Thoracic aorta endothelial cell (primary cell): Measurements from ENCODE around the gene TRIM25. TPM values are rescaled to one million over a fixed set of nuclear protein-coding genes. Genes with fewer than 3 reads are reported as not detected.

Source experiments
- small RNA-seq: library from RNA; depleted of rRNA; stranded (forward); fragments of <200 nt; gene quantifications from one replicate; pipeline ENCODE3, GENCODE V24; 2012
- total RNA-seq: library from RNA; depleted of rRNA; stranded (reverse); fragments of >200 nt; gene quantifications from 2 replicates; pipeline ENCODE4 v1.2.3, GENCODE V29; 2012

Gene TRIM25, protein sequence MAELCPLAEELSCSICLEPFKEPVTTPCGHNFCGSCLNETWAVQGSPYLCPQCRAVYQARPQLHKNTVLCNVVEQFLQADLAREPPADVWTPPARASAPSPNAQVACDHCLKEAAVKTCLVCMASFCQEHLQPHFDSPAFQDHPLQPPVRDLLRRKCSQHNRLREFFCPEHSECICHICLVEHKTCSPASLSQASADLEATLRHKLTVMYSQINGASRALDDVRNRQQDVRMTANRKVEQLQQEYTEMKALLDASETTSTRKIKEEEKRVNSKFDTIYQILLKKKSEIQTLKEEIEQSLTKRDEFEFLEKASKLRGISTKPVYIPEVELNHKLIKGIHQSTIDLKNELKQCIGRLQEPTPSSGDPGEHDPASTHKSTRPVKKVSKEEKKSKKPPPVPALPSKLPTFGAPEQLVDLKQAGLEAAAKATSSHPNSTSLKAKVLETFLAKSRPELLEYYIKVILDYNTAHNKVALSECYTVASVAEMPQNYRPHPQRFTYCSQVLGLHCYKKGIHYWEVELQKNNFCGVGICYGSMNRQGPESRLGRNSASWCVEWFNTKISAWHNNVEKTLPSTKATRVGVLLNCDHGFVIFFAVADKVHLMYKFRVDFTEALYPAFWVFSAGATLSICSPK
- total RNA-seq, result 43.2 and 61.9 TPM in 2 replicates

DNA sequence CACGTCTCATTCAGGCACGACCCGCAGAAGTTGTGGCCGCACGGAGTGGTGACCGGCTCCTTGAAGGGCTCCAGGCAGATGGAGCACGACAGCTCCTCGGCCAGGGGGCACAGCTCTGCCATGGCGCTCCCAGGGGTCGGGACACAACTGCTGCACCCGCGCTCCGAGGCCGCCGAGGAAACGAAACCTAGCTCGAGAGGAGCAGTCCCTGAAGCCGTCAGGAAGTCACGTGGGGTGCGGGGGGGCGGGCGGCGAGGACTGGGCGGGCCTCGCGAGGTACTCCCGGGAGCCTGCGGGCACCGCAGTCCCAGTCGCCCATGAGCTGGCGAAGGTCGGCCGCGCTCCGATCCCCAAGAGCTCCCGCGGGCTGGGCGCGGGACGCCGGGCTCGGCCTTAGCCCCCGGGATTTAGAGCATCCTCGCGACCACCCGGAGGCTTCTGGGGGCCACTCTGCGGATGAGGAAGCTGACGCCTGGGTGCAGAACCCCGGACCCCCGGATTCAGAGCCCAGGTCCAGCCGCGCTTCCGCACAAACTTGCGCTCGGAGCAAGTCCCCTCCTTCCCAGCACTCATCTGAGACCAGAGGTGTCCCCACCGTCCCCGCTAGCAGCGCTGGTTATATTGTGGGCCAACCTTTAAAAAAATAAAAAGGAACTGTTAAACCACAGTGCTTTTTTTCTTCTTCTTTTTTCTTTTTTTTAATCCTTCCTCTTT is at the start of gene TRIM25:
TRIM25 (minus strand) TSS at position 183 of the 714 bp plus-strand sequence; CDS start at position 122, 61 bp downstream.

DNA sequence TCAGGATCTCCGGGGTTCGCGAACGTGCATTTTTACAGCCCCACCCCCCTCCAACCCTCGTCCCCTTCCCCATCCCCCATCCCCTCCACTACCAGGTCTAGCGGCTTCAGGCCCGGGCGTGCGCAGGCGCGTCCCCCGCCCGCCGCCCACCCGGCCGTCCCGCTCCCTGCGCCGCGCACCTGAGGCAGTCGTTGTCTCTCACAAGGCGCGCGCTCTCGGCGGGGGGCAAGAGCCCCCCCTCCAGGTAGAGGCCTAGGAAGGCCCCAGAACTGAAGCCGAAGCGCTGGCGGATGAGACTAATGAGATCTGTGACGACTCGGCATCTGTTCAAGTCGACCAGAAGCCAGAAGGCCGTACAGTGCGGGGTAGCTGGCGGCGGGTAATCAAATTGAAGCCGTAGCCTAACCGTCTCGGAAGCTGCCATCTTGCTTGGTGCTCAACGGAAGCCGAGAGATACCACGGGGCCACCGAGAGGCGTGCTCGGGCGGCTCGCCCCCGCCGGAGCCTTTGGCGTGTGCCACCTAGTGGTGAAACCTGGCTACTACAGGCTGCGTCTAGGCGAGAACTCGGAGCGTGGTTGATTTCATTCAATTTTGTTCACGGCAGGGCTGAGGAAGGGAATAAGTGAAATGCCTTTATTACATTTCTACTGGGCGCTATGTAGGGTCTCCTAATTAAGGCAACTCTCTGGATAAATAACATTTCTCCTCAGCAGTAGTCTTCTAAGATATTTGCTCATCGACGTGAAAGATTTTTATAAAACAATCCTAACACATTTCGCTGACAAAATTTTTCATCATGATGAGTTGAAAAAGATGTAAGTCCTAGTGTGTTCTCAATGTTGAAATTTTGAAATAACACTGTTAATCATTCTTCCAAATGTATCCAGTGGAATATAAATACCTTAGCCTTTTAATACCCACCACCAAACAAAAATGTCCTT is 47.0 kb upstream of the TRIM25 start, which contains the start of gene COIL:
COIL (minus strand) TSS at position 455 of the 943 bp plus-strand sequence; CDS start at position 424, 31 bp downstream.

Small RNAs within 50 kb of the gene (small RNA-seq; reads per million reads assigned to genes)
- not detected for gene AC015912.2
- not detected for gene RNU6-1158P

Other genes with a start within 250 kb of the TRIM25 start
- gene C17orf67, start 80.1 kb downstream of the TRIM25 start, total RNA-seq, result 1.6 TPM in 2 replicates
- gene DGKE, start 79.9 kb downstream of the TRIM25 start, total RNA-seq, result 27.9 and 30.9 TPM in 2 replicates
- gene COIL, start 47.0 kb upstream of the TRIM25 start, total RNA-seq, result 23.0 and 25.5 TPM in 2 replicates
- 26.2 and 33.7 TPM in 2 replicates for gene SCPEP1, start 64.1 kb upstream of the TRIM25 start, total RNA-seq
- gene AKAP1, start 171.2 kb upstream of the TRIM25 start, total RNA-seq, result 29.7 and 34.0 TPM in 2 replicates